Stimulated activated CD8-positive, alpha-beta memory T cell treated with anti-CD3 and anti-CD28 coated beads, Interleukin-2, amount 100 ng/mL, for 48 hours (primary cell): ENCODE results near the gene ACE.

Source experiments
- DNase-seq, 2 donors: peaks; one replicate each; pipeline ENCODE4 v3.0.0-alpha.2; 2020; ENCODE audit warnings: low read depth in 2 of 2

The ACE gene

GRCh38 chr17:63515426-63515825 is 38.6 kb downstream of the ACE start:
- DNase-seq = no peak

GRCh38 chr17:63516910-63517824 is 40.3 kb downstream of the ACE start:
- DNase-seq = peak; percentile 40 to 48

DNA sequence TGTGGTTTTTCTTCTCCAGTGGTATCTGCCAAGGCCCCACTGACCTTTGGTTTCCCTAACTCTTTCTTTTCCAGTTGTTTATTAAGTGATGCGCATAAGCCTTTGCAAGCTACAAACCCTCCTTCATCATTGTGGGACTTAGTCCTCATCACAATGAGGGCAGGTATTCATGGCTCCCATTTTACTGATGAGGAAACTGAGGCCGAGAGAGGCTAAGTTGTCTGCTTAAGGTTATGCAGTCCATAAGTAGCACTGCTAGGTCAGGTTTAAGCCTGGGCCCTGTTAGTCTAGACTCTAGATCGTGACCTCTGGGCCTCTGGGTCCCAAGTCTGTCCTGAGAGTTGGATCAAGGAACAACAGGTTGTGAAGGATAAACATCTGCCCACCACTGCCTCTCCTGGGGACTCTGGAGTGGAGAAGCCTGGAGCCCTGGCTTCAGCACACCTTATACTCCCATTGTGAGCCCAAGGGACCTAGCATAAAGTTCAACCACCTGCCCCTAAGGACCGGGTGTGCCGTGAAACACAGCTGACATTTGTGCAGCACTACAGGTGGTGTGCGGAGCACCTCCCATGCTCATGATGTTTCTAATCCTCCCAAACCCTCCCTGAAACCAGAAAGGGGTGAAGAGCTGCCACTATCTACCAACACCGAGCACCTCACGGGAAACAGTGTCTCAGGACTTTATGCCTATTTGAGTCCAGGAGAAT is 41.1 kb downstream of the ACE start:
- DNase-seq = no peak

DNA sequence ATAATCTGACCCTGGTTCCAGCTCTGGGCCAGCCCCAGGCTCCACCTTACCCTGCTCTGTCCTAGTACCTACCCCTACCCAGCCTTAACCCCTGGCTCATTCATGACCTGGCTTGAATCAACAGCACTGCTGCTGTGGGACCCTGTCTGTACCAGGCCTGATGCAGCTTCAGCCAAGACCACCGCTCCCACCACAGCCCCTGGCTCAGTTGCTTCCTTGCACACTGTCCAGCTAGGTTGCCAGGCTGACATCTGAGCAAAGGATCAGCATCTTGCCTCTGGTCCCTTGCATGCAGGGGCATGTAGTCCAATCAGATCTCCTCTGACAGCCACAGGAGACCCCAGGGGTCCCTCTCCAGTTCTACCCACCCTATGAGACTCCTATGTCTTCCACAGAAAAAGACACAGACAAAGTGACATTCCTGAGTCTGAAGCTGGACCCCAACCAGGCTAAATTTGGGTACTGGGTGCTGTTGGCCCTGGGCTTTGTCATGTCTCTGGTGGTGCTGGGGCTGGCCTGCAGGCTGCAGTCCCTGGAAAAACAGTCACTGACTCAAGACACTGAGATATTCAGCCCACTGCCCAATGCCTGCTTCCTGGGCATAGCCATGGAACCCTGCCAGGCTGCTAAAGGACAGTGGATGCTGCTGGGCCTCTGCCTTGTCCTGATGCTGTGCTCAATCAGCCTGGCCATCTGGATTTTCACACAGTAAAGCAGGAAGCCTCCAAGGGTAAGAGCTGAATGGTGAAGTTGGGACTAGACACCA is 42.4 kb downstream of the ACE start:
- no peak for DNase-seq

- no peak for DNase-seq
Observed at GRCh38 chr17:63519972-63520882, 43.4 kb downstream of the ACE start.

DNA sequence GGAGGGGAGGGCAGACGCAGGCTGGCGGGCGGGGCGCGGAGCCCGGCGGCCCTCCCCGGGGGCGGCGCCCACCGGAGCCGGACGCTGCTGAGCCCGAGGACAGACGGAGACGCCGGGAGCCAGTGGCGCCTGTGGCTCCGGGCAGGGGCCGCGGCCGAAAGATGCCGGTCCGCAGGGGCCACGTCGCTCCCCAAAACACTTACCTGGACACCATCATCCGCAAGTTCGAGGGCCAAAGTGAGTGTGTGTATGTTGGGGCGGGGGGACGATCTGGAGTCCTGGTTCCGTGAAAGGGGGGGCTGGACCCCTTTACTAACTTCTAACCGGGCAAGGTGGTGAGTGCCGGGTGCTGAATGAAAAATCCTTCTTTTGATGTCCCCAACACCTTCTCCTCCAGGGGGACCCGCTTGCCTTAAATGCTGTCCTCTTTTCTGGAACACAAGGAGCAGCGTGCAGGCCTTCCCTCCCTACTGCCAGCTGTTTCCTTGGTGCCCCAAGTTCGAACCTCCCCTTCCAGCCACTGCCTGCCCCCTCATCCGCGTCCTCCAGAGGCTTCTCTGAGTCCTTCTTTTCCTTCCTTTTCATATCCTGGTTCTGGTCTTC is 46.5 kb downstream of the ACE start, which contains the start of gene KCNH6:
Gene KCNH6, plus strand, starts transcription at position 106 of the 603 bp plus-strand sequence. Its CDS starts 56 bp downstream, at position 162.
- DNase-seq = no peak

GRCh38 chr17:63524051-63524450 is 47.2 kb downstream of the ACE start:
- DNase-seq = no peak

DNA sequence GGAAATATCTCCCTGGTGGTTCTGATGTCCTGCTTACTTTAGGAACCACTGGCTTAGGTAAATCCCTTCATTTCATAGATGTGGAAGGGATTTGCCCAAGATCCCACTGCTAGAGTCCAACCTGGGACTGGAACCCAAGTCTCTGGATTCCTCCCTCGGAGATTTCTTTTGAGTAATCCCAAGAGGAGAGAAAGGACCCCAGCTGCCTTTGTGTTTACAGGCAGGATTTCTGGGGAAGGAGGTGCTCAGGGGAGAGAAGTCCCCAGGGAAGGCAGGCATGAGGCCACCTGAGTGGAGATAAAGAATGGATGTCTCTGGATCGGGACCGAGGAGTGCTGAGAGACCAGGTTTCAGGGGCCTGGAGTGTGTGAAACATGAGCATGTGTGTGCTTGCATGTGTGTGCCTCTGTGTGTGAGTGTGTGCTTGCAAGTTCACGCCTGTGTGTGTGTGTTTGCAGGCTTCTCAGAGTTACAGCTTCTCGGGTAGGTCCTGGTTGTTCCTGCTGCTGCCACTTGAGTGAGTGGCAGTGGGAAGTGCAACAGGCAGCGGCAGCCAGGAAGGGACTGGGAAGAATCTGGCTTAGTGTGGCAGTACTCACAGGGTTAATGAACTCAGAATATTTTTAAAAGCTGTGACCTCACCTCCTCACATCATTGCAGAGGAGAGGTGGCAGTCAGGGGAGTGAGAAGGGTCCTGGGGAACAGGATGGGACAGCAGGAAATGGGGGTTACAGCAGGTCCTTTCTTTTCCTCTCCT is 48.5 kb downstream of the ACE start:
- DNase-seq = no peak

- no peak for DNase-seq
Observed at GRCh38 chr17:63526861-63527260, 50.0 kb downstream of the ACE start.

- no peak for DNase-seq
Observed at GRCh38 chr17:63528183-63528582, 51.3 kb downstream of the ACE start.

DNA sequence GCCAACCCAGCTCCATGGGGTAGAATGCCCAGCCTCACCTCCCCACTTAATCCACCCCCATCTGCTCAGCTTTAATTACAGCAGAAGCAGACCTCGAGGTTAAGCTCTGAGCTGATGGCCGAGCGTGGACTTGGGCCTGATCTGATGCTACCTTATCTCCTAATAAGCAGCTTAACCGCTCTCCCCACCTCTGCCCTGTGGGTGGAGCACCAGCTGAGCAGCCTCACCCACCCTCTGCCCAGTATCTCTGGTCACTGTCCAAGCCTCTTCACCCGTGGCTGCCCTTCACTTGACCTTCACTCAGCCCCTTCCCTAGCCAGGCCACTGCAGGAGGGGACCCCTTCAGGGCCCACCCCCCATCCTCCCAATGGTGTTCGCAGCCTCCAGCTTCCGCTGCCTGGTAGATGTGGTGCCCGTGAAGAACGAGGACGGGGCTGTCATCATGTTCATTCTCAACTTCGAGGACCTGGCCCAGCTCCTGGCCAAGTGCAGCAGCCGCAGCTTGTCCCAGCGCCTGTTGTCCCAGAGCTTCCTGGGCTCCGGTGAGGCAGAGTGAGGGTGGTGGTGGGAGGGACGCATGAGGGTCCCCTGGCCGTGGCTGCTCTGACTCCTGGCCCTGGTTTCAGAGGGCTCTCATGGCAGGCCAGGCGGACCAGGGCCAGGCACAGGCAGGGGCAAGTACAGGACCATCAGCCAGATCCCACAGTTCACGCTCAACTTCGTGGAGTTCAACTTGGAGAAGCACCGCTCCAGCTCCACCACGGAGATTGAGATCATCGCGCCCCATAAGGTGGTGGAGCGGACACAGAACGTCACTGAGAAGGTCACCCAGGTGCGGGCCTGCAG is 53.1 kb downstream of the ACE start:
- no peak for DNase-seq

DNA sequence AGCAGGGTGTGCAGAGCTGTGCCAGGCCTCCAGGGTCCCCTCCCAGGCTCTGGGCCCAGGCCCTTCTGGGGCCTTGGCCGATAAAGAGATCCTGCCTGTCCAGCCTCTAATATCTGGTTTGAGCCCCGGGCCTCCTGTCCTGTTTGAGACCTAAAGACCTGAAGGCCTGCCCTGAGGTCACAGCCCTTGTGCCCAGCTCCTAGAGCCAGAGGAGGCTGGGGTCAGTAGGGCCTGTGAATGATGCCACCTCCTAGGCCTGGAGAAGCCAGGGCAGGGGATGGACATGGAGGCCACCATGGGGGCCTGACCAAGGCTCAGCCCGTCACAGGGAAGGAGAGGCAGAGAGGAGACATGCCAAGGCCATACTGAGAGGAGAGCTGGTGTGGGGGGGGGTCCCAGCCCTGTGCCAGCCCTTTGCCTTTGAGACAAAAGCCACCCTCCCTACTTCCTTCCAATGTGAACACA is 53.7 kb downstream of the ACE start:
- no peak for DNase-seq

GRCh38 chr17:63531022-63531965 is 54.4 kb downstream of the ACE start:
- DNase-seq = no peak

GRCh38 chr17:63533433-63534077 is 56.7 kb downstream of the ACE start:
- no peak for DNase-seq

GRCh38 chr17:63534078-63534570 is 57.3 kb downstream of the ACE start:
- DNase-seq = no peak

- no peak for DNase-seq
Observed at GRCh38 chr17:63534816-63535455, 58.1 kb downstream of the ACE start.

DNA sequence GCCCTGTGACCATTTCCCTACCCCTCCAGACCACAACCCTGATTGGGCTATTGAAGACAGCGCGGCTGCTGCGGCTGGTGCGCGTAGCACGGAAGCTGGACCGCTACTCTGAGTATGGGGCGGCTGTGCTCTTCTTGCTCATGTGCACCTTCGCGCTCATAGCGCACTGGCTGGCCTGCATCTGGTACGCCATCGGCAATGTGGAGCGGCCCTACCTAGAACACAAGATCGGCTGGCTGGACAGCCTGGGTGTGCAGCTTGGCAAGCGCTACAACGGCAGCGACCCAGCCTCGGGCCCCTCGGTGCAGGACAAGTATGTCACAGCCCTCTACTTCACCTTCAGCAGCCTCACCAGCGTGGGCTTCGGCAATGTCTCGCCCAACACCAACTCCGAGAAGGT is 58.8 kb downstream of the ACE start:
- DNase-seq = no peak
